Stimulated activated CD8-positive, alpha-beta memory T cell treated with anti-CD3 and anti-CD28 coated beads, Interleukin-12 subunit alpha, Interleukin-12 subunit beta, amount 100 ng/mL, for 24 hours (primary cell): ENCODE results near the gene LRRTM3.

Experiments
- DNase-seq: peaks from one replicate; pipeline ENCODE4 v3.0.0-alpha.2; 2020; ENCODE audit errors: extremely low read depth

Gene LRRTM3

GRCh38 chr10:67022099-67022498 is 96.3 kb downstream of the LRRTM3 start:
- DNase-seq = no peak

- no peak for DNase-seq
These were observed 108.0 kb downstream of the LRRTM3 start for GRCh38 chr10:67033878-67034277.

DNA sequence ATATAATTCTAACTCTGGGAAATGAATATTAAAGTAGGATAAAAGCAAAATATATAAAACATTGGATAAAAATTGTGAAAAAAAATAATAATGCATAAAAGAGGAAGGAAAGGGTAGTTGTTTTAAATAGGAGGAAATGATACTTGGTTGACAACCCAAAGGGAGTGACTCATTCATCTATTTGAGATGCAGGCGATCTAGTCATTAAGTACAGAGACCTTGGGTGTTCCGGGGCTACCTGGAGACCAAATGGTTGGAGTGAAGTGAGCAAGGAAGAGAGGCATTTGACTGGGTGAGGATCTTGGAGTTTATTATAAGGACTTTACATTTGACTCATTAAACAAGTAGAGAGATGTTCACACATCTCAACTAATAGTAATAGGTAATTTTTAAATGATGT is 111.0 kb downstream of the LRRTM3 start:
- DNase-seq = no peak

DNA sequence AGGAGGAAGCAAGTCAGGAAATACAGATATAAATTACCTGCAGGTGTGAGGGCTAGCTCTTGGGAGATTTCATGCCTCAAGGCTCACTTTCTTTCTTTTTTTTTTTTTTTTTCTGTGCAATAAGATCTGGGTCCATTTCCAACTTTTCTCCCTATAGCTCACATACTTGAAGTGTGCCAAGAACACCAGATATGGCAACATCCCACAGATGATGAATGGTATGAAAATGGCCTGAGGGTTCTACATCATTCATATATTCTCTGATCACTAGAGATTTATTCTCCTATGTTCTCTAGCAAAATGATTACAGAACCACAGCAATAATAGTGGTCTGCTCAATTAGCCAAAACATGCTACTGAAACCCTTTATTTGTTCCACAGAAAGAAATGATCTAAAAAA is 117.2 kb downstream of the LRRTM3 start:
- no peak for DNase-seq

DNA sequence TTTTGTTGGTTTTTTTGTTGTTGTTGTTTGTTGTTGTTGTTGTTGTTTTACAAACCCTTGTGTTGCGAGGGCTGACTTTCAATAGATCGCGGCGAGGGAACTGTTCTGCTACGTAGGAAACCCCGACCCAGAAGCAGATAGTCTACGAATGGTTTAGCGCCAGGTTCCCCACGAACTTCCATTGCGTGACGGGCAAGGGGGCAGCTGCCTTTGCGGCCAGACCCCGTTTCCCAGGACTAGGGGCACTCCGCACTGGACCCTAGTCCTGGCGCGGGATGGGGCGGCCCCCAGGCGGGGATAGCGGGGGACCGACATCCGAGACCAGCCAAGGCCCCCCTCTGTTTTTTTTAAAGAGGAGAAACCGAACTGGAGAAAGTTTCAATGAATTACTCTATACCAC is 119.6 kb downstream of the LRRTM3 start:
- no peak for DNase-seq

DNA sequence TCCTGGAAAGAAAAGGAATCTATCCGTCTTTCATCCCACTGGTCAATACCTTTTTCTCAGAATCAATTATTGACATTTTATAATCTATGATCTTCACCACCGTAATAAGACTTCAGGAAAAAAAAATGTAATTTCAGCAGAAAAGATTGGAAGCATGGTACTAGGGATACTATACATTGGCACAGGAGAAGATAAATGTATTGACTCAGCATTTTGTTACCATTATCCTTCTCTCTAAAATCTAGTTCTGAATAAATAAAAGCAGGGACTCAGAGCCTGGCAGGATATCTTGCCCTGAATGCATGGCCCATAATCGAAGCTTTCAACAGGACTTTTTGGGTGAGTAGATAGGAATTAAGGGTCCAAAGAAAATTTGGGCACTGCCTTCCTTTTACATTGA is 120.7 kb downstream of the LRRTM3 start:
- no peak for DNase-seq

DNA sequence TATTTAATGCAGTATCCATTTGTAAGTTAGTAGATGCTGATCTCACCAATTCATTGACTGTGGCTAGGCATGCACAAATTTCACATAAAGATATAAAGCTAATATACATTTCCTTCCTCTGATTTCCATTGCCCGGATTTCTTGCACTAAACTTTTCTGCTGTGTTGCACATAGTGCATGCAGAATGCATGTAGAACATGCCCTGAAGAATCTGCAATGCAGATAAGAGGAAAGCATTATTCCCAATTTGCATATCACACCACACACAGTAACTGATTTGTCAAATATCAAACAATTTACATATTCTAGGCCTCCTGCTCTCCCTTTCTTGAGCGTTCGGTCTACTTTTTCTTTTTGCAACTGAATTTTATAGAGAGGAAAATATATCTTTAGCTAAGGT is 124.2 kb downstream of the LRRTM3 start:
- no peak for DNase-seq

- DNase-seq = no peak
These were observed 124.6 kb downstream of the LRRTM3 start for GRCh38 chr10:67050415-67050814.

DNA sequence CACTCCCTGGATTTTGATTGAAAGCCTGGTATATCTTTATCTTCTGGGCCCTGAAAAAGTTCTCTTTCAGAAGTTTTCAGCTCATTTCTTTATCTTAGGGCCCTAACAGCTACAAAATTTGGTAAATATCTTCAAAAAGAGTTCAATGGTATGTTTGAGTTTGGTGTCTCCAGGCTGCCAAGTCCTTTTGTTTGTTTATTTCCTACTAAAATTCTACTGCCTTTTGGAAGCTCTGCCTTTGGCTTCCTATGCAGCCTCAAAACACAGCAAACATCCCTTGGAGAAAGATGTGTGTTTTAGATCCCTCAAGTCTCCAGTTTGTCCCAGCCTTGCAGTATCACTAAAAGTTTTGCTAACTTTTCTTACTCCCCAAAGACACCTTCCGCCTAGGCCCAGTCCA is 146.8 kb downstream of the LRRTM3 start:
- no peak for DNase-seq

DNA sequence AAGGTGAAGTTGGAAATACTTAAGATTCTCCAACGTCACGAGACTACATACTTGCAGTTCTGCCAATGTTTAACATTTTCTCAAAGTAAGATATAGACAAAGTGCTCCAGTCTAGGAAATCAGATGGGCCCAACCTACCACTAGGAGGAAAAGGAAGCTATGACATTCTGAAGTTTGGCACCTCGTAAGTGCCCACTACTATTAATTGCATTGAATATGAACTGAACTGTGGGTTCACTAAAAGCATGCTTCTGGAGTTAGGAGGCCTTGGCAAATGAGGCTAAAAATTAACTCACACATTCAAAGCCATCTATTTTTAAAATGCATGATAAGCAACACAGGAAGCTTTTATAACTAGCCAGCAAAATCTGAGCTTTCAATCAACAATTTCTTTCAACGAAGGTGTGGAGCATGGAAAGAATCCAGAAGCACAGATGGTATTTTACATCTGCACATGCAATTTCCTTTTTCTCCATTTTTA is 149.7 kb downstream of the LRRTM3 start:
- DNase-seq = no peak

DNA sequence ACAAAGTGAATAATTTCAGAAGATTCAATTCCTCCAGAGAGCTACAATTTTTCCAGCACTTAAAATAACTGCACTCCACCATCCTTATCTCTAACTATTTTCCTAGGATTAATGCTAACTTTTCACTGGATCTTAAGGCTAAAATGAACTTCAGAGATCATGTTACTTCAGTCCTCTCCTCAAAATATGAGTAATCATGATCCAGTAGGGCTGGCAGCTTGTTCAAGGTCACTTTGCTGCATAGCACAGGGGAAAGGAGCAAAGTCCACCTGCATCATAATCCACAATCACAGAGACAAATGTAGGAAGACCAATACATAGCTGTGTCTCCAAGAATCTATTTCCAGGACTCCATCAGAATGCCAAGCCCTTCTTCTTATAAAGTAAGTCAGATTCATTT is 150.3 kb downstream of the LRRTM3 start:
- no peak for DNase-seq

- DNase-seq = no peak
These were observed 151.5 kb downstream of the LRRTM3 start for GRCh38 chr10:67077376-67077775.

DNA sequence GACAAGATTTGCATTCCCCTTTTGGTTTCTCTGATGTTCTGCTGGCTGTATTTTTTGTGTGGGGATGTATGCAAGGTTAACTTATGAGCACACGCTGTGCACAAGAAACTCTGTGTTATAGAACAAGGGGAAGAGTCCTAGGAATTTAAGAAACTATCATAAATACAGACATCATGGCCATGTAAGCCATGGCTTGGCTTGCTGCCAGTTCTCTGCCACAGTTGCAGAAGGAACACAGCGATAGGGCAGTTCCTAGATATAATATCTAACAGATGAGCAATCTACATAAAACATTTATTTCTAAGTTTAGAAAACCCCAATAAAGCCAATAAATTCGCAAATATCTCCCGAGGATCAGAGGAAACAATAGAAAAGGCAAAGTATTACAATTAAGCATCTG is 153.3 kb downstream of the LRRTM3 start:
- DNase-seq = no peak

- no peak for DNase-seq
These were observed 160.7 kb downstream of the LRRTM3 start for GRCh38 chr10:67086327-67087134.

DNA sequence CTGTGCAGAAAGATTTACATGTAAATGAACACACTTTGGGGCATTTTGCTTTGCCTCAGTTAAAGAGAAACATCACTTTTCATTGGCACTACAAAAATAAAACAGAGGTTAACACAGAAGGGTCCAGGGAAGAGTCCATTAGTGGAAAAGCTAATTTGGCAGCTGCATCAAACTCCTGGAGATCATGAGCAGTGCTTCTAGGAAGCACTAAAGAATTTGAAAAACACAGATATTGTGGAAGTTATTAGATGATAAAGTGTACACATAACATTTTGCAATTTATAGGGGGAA is 161.2 kb downstream of the LRRTM3 start:
- DNase-seq = no peak

- no peak for DNase-seq
These were observed 162.2 kb downstream of the LRRTM3 start for GRCh38 chr10:67088036-67088435.

DNA sequence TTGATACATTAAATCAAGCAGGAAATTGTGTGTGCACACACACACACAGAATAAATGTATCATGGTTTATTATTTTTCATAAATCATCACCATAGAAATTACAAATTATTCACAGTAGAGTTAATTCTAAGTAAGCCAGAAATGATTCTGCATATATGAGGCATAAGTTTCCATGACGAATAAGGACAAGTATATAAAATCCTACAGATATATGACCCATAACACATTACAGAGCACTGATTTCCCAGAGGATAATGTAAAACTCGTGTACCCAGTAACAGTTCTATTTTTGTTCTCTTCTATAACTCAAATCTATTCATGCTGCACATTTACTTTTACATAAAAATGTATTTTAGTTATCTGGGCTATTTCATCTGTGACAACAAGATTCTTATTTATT is 169.7 kb downstream of the LRRTM3 start:
- no peak for DNase-seq

GRCh38 chr10:67098461-67098860 is 172.6 kb downstream of the LRRTM3 start:
- DNase-seq = no peak

GRCh38 chr10:67100951-67101350 is 175.1 kb downstream of the LRRTM3 start:
- DNase-seq = no peak

GRCh38 chr10:67107670-67108069 is 181.8 kb downstream of the LRRTM3 start:
- no peak for DNase-seq

GRCh38 chr10:67110286-67110685 is 184.4 kb downstream of the LRRTM3 start:
- DNase-seq = no peak

- DNase-seq = no peak
These were observed 186.9 kb downstream of the LRRTM3 start for GRCh38 chr10:67112765-67113164.

DNA sequence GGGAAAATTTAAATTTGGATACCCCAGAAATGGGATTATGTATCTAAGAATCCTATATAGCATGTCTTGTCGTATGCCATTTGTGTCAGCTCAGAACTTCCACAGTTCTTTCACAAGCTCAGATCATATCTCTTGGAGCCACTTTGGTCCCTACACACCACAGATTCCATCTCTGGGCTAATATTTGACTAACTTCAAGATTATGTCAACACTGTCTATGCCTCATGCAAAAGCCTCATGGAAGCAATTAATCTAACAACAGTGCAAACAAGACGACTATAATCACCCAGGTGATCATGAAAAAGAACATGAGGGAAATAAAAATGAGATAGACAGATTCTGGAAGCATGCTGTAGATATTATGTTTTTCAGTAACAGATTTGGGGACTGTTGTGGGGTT is 189.1 kb downstream of the LRRTM3 start:
- DNase-seq = no peak

DNA sequence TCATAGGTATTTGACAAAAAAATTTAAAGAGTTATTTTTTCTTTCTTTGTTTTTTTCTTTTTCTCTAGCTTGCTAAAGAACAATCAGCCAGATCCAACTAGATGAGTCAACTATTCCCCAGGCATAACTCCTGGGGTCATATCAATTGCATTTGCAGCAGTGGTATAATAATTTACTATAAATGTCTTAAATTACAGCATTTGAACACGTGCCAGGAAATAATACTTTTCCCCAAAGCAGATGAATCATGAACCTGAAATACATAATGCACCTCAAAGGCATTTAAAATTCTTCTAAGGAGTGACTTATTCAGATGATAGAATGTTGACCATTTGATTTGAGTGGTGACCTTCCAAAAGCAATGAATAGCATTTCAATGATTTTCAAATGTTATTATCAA is 190.1 kb downstream of the LRRTM3 start:
- DNase-seq = no peak
